ENCODE results near the gene DYRK1A.

DYRK1A gene

DNA sequence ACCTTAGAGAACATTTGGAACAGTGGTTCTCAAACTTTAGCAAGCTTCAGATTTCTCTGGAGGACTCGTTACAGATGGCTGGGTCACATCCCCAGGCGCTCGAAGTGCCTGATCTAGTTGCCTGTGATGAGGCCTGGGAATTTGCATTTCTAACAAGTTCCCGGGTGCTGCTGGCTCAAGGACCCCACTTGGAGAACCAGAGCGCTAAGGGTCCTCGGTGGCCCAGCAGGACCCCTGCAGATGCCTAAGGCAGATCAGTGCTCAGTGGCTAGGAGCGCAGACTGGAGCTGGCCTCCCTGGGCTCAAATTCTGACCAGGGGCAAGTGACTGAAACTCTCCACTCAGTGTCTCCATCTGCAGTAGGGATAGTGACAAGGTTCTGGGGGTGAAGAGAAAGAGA lies 208.2 kb downstream of the DYRK1A start:
- H3K79me2 ChIP-seq: no peaks in the 10 kb centered on the region
- TF ChIP-seq CTCF (IDR thresholded peaks at IDR 0.05): no peak
- H3K36me3 ChIP-seq (ENCODE audit: control insufficient read depth, insufficient read depth, low read length): no peaks in the 10 kb centered on the region
- no peak overlapping the region for H3K4me3 ChIP-seq (ENCODE audit: low read depth, low read length)
- no peaks in the 10 kb centered on the region for H3K4me1 ChIP-seq
- no peak overlapping the region for H2AFZ ChIP-seq
- H3K27me3 ChIP-seq (ENCODE audit: control insufficient read depth, insufficient read depth, low read length): no peaks in the 10 kb centered on the region
- no peak overlapping the region for H3K4me2 ChIP-seq (ENCODE audit: low read length)
- no peaks in the 10 kb centered on the region for H3K9me3 ChIP-seq (ENCODE audit: control insufficient read depth, low read length)
- H3K27ac ChIP-seq: no peak overlapping the region
- H3K9ac ChIP-seq: no peak overlapping the region

DNA sequence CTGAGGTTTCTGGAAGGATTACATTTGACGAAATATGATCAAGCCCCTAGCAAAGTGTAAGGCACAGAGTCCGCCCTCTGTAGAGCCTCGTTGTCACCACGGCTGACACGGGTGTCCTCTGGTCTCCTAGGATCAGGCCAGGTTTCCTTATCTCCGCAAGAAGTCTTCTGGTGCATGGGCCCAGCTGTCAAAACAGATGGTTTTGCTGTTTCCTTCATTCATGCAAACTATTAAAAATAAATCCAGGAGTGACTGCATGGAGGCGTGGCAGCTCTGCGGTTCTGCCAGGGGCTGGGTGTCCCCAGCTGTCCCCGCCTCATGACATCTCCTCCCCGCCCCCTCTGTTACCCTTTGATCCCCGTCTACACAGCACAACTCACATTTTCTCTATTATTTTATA lies 209.0 kb downstream of the DYRK1A start:
- no peaks in the 10 kb centered on the region for H3K79me2 ChIP-seq
- TF ChIP-seq CTCF (IDR thresholded peaks at IDR 0.05): no peak
- H3K36me3 ChIP-seq (ENCODE audit: control insufficient read depth, insufficient read depth, low read length): no peaks in the 10 kb centered on the region
- H3K4me1 ChIP-seq: no peaks in the 10 kb centered on the region
- no peak overlapping the region for H3K9ac ChIP-seq
- H3K4me2 ChIP-seq (ENCODE audit: low read length): no peak overlapping the region
- no peak overlapping the region for H3K27ac ChIP-seq
- H3K9me3 ChIP-seq (ENCODE audit: control insufficient read depth, low read length): no peaks in the 10 kb centered on the region
- H3K4me3 ChIP-seq (ENCODE audit: low read depth, low read length): no peak overlapping the region
- H3K27me3 ChIP-seq (ENCODE audit: control insufficient read depth, insufficient read depth, low read length): no peaks in the 10 kb centered on the region
- no peak overlapping the region for H2AFZ ChIP-seq

All from parathyroid adenoma (tissue), 2 donors.